CD4-positive, alpha-beta T cell treated with Interleukin-4 for 1 hour (primary cell): ENCODE results near the gene PAPOLA.
"Not testable (repeated sequence)": the region's sequence is repeated elsewhere in the genome, so short reads cannot be mapped to it uniquely, and the experiment has no call there.

ENCODE experiments used
- DNase-seq, 2 donors: peaks; one replicate each; pipeline ENCODE4 v3.0.0-alpha.2; 2020 to 2022

The PAPOLA gene

GRCh38 chr14:96501740-96502620 lies at the start of gene PAPOLA:
TSS of gene PAPOLA (plus strand) at chr14:96502382. CDS start at chr14:96502593, 211 bp downstream.
- peak; percentile 95 to 96 for DNase-seq

DNA sequence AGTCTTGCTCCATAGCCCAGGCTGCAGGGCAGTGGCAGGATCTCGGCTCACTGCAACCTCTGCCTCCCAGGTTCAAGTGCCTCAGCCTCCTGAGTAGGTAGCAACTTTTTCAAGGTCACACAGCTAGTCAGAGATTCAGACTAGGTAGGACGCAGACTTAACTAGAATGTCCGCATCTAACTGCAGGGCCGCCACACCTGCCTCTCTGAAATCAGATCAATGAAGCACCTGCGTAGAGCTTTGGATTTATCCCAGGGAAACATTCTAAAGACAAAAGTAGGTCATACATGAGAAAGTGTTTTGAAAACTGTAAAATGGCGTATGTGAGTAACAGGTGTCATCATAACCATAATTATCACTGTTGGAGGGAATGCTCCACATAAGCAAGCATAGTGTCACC lies 49.5 kb upstream of the PAPOLA start:
- no peak for DNase-seq

DNA sequence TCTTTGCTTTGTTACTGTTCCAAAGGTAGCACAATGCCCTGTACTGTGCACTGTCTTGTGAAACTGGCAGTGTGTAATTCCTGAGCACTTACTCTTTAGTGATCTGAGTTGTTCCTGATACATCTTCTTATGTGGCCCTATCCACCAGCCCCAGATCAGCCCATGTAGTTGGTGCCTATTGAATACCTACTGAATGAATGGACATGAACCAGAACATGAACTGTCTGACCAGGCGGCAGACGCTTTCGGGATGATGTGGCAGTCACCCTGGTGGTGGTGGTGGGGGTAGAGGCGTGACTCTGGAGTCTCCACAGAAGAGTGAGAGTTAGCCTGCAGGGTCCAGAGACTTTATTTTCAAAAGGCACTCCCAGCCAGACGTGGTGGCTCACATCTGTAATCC lies 46.6 kb upstream of the PAPOLA start:
- no peak for DNase-seq

GRCh38 chr14:96459851-96460250 lies 42.3 kb upstream of the PAPOLA start:
- no peak for DNase-seq

- DNase-seq: no peak
These were observed 40.0 kb upstream of the PAPOLA start for GRCh38 chr14:96461950-96462798.

GRCh38 chr14:96464136-96464535 lies 38.0 kb upstream of the PAPOLA start:
- no peak for DNase-seq

GRCh38 chr14:96466918-96467317 lies 35.3 kb upstream of the PAPOLA start:
- no peak for DNase-seq

DNA sequence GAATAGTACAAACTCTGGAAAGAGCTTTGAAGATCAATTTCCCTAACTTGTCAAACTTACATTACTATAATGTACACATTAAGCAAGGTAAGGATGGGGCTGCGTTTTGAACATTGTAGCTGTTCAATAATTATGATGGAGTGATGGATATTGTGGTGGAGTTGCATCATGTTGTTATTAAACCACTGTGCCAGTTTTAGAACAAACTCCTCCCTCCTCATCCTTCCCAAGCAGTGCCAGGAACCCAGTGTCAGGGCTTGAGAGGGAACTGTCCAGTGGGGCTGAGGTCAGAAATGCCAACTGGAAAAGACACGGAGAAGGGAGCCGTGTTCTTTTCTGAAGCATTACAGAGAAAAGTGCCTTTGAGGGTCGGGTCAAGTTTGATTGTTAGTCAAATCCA lies 31.9 kb upstream of the PAPOLA start:
- no peak for DNase-seq

DNA sequence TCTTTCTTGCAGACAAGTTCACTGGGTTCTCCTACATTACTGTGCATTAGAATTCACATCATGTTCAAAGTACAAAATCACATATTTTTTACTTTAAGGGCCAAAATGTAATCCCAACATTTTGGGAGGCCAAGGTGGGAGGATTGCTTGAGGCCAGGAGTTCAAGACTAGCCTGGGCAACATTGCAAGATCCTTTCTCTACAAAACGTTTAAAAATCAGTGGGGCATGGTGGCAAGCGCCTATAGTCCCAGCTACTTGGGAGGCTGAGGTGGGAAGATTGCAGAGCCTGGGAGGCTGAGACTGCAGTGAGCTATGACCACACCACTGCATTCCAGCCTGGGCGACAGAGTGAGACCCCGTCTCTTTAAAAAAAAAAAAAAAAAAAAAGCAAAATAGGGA lies 31.2 kb upstream of the PAPOLA start:
- DNase-seq: not testable (repeated sequence)

DNA sequence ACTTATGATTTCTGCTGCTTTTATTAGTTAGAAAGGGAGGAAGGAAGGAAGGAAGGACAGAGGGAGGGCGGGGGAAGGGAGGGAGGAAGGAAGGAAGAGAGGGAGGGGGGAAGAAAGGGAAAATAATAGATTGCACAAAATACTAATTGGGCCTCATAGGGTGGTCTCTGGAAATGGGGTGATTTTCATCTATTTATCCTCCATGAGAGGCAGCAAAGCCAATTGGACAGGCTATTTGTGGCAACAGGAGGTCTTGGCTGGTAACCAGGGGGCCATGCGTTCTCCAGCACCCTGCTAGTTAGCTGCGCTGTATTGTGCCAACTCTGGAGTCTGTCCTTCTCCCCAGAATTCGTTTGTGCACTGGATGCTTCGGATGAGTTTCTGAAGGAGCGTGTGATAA lies 24.1 kb upstream of the PAPOLA start:
- no peak for DNase-seq

GRCh38 chr14:96479435-96480146 lies 22.6 kb upstream of the PAPOLA start:
- no peak for DNase-seq

DNA sequence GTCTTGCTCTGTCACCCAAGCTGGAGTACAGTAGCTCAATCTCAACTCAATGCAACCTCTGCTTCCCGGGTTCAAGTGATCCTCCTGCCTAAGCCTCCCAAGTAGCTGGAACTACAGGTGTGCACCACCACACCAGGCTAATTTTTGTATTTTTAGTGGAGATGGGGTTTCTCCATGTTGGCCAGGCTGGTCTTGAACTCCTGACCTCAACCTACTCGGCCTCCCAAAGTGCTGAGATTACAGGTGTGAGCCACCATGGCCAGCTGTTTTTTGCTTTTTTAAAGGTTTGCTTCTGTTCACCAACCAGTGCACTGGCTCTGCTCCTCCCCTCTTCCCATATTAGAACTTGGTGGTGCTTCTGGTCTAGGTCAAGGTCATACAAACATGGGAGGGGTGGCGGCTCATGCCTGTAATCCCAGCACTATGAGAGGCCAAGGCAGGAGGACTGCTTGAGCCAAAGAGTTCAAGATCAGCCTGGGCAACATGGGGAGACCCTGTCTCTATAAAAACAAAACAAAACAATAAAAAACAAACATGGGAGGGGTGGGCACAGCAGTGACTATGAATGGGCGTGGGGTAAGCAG lies 20.4 kb upstream of the PAPOLA start:
- DNase-seq: no peak

GRCh38 chr14:96482986-96483385 lies 19.2 kb upstream of the PAPOLA start:
- DNase-seq: no peak

- DNase-seq: no peak
These were observed 17.8 kb upstream of the PAPOLA start for GRCh38 chr14:96484399-96484798.

GRCh38 chr14:96486705-96487104 lies 15.5 kb upstream of the PAPOLA start:
- no peak for DNase-seq

- no peak for DNase-seq
These were observed 12.9 kb upstream of the PAPOLA start for GRCh38 chr14:96489327-96489726.

- no peak for DNase-seq
These were observed 9.0 kb upstream of the PAPOLA start for GRCh38 chr14:96493178-96493577.

DNA sequence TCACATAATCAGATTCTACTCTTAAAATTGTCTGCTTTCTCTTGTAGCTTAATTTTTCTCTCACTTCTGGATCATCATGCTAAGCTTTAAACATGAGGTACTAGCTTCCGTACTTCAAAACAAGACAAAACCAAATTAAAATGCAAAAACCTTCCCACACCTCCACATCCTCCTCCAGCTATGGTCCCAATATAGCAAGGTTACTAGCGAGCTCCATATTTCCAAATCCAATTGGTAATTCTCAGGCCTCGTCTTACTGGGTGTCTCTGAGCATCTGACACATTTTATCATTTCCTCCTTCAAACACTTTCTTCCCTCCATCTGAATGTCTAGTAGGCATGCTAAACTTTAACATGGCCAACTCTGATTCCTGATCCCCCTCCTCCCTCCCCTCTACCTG lies 7.9 kb upstream of the PAPOLA start:
- no peak for DNase-seq

GRCh38 chr14:96497087-96497486 lies 5.1 kb upstream of the PAPOLA start:
- DNase-seq: no peak

GRCh38 chr14:96497586-96497985 lies 4.6 kb upstream of the PAPOLA start:
- no peak for DNase-seq

GRCh38 chr14:96501217-96501739 lies 904 bp upstream of the PAPOLA start:
- no peak for DNase-seq

GRCh38 chr14:96502621-96503305 lies 581 bp downstream of the PAPOLA start:
- DNase-seq: peak in 1 of 2 donors; percentile 55
